GM19043 (cell line): ENCODE results near the gene SELENOI.
"Not testable (repeated sequence)": the region's sequence is repeated elsewhere in the genome, so short reads cannot be mapped to it uniquely, and the experiment has no call there.

ENCODE experiments used
- ATAC-seq: cut with Tn5 transposase; IDR thresholded peaks from one replicate; pipeline ENCODE4 v1.9.1; 2021; ENCODE audit warnings: low read depth; ENCODE audit not compliant: unreplicated experiment

Gene SELENOI

GRCh38 chr2:26345545-26346453 lies at the start of gene SELENOI:
SELENOI (plus strand) TSS chr2:26346143; CDS start chr2:26346233, 90 bp downstream.
- peak; percentile 93 for ATAC-seq

GRCh38 chr2:26297061-26297460 lies 48.9 kb upstream of the SELENOI start:
- no peak for ATAC-seq

GRCh38 chr2:26298286-26298637 lies 47.7 kb upstream of the SELENOI start:
- ATAC-seq: no peak

- no peak for ATAC-seq
Observed at GRCh38 chr2:26298638-26299393, 47.1 kb upstream of the SELENOI start.

- ATAC-seq: no peak
Observed at GRCh38 chr2:26299471-26300101, 46.4 kb upstream of the SELENOI start.

- no peak for ATAC-seq
Observed at GRCh38 chr2:26300234-26300925, 45.6 kb upstream of the SELENOI start.

GRCh38 chr2:26302846-26303245 lies 43.1 kb upstream of the SELENOI start:
- ATAC-seq: no peak

- not testable (repeated sequence) for ATAC-seq
Observed at GRCh38 chr2:26305094-26305493, 40.8 kb upstream of the SELENOI start.

- ATAC-seq: no peak
Observed at GRCh38 chr2:26305540-26305939, 40.4 kb upstream of the SELENOI start.

- no peak for ATAC-seq
Observed at GRCh38 chr2:26309921-26310320, 36.0 kb upstream of the SELENOI start.

- no peak for ATAC-seq
Observed at GRCh38 chr2:26312471-26312870, 33.5 kb upstream of the SELENOI start.

- no peak for ATAC-seq
Observed at GRCh38 chr2:26313446-26313845, 32.5 kb upstream of the SELENOI start.

GRCh38 chr2:26314243-26314642 lies 31.7 kb upstream of the SELENOI start:
- ATAC-seq: no peak

- no peak for ATAC-seq
Observed at GRCh38 chr2:26316041-26316440, 29.9 kb upstream of the SELENOI start.

GRCh38 chr2:26316845-26317244 lies 29.1 kb upstream of the SELENOI start:
- no peak for ATAC-seq

- ATAC-seq: no peak
Observed at GRCh38 chr2:26317377-26318105, 28.4 kb upstream of the SELENOI start.

- ATAC-seq: no peak
Observed at GRCh38 chr2:26318950-26319349, 27.0 kb upstream of the SELENOI start.

GRCh38 chr2:26324479-26324878 lies 21.5 kb upstream of the SELENOI start:
- not testable (repeated sequence) for ATAC-seq

GRCh38 chr2:26324903-26325302 lies 21.0 kb upstream of the SELENOI start:
- ATAC-seq: no peak

- no peak for ATAC-seq
Observed at GRCh38 chr2:26325851-26326250, 20.1 kb upstream of the SELENOI start.
